H9 (cell line): ENCODE data around the gene SLC22A17. TPM values are rescaled to one million over a fixed set of nuclear protein-coding genes. Genes with fewer than 3 reads are reported as not detected.

Experiments
- DNase-seq: peaks from one replicate; pipeline ENCODE4 v3.0.0-alpha.2; 2017
- H2AFZ ChIP-seq: one replicate; pipeline ENCODE4 v1.6.1; 2013; ENCODE audit warnings: mild to moderate bottlenecking, low read length, control low read depth, moderate library complexity
- H2AK5ac ChIP-seq: 2 replicates; pipeline ENCODE4 v1.6.1; 2013; ENCODE audit warnings: low read length, control low read depth, mixed read lengths; ENCODE audit not compliant: insufficient read length
- H2BK120ac ChIP-seq: one replicate; pipeline ENCODE4 v1.6.1; 2013; ENCODE audit warnings: low read depth, mild to moderate bottlenecking, low read length, control low read depth, inconsistent platforms; ENCODE audit not compliant: poor library complexity, severe bottlenecking
- H2BK12ac ChIP-seq: 2 replicates; pipeline ENCODE4 v1.6.1; 2013; ENCODE audit warnings: low read length, control low read depth, mixed read lengths, low read depth; ENCODE audit not compliant: insufficient read length
- H2BK15ac ChIP-seq: 2 replicates; pipeline ENCODE4 v1.6.1; 2013; ENCODE audit warnings: low read depth, low read length, control low read depth
- H2BK20ac ChIP-seq: one replicate; pipeline ENCODE4 v1.6.1; 2013; ENCODE audit warnings: low read depth, mild to moderate bottlenecking, low read length, control low read depth, inconsistent platforms; ENCODE audit not compliant: poor library complexity, severe bottlenecking
- H2BK5ac ChIP-seq: 2 replicates; pipeline ENCODE4 v1.6.1; 2013; ENCODE audit warnings: low read length, control low read depth, mixed read lengths; ENCODE audit not compliant: insufficient read length
- H3K14ac ChIP-seq: 2 replicates; pipeline ENCODE4 v1.6.1; 2013; ENCODE audit warnings: low read length, control low read depth; ENCODE audit not compliant: insufficient read depth
- H3K18ac ChIP-seq: 2 replicates; pipeline ENCODE4 v1.6.1; 2013; ENCODE audit warnings: low read depth, mild to moderate bottlenecking, mixed read lengths, low read length, control low read depth; ENCODE audit not compliant: insufficient read length
- H3K23ac ChIP-seq: 2 replicates; pipeline ENCODE4 v1.6.1; 2013; ENCODE audit warnings: low read length, control low read depth, mixed read lengths, low read depth; ENCODE audit not compliant: insufficient read length
- H3K23me2 ChIP-seq: 2 replicates; pipeline ENCODE4 v1.6.1; 2013; ENCODE audit warnings: low read depth, mild to moderate bottlenecking, mixed read lengths, low read length, control low read depth; ENCODE audit not compliant: insufficient read length, poor library complexity, severe bottlenecking
- H3K27ac ChIP-seq: 2 replicates; pipeline ENCODE4 v1.5.1; 2013; ENCODE audit warnings: low read length, control low read depth, mixed read lengths, low read depth; ENCODE audit not compliant: insufficient read length
- H3K27me3 ChIP-seq: 2 replicates; pipeline ENCODE4 v1.6.1; 2013; ENCODE audit warnings: low read length, control low read depth, inconsistent platforms; ENCODE audit not compliant: insufficient read depth
- H3K4ac ChIP-seq: 2 replicates; pipeline ENCODE4 v1.6.1; 2013; ENCODE audit warnings: low read depth, mild to moderate bottlenecking, control low read depth, inconsistent platforms, low read length, moderate library complexity
- H3K4me1 ChIP-seq: 2 replicates; pipeline ENCODE4 v1.6.1; 2013; ENCODE audit warnings: low read length, control low read depth, inconsistent platforms; ENCODE audit not compliant: insufficient read depth
- H3K4me2 ChIP-seq: 2 replicates; pipeline ENCODE4 v1.6.1; 2013; ENCODE audit warnings: low read length, control low read depth, mixed read lengths; ENCODE audit not compliant: insufficient read length, insufficient read depth
- H3K56ac ChIP-seq: 2 replicates; pipeline ENCODE4 v1.6.1; 2013; ENCODE audit warnings: low read depth, mild to moderate bottlenecking, mixed read lengths, low read length, control low read depth; ENCODE audit not compliant: insufficient read length
- H3K79me1 ChIP-seq: 2 replicates; pipeline ENCODE4 v1.6.1; 2013; ENCODE audit warnings: low read depth, mild to moderate bottlenecking, moderate library complexity, low read length, control low read depth, inconsistent platforms; ENCODE audit not compliant: insufficient read depth, poor library complexity, severe bottlenecking
- H3K79me2 ChIP-seq: 2 replicates; pipeline ENCODE4 v1.6.1; 2013; ENCODE audit warnings: low read length, control low read depth, inconsistent platforms; ENCODE audit not compliant: insufficient read depth
- H3K9ac ChIP-seq: 2 replicates; pipeline ENCODE4 v1.6.1; 2013; ENCODE audit warnings: low read length, control low read depth, mixed read lengths; ENCODE audit not compliant: insufficient read length; ENCODE audit errors: extremely low read depth
- H3K9me3 ChIP-seq: one replicate; pipeline ENCODE4 v1.6.1; 2013; ENCODE audit warnings: low read depth, low read length, inconsistent platforms; ENCODE audit not compliant: control insufficient read depth
- H3T11ph ChIP-seq: one replicate; pipeline ENCODE4 v1.6.1; 2013; ENCODE audit warnings: mild to moderate bottlenecking, low read length, control low read depth, inconsistent platforms
- H4K20me1 ChIP-seq: one replicate; pipeline ENCODE4 v1.6.1; 2013; ENCODE audit not compliant: control insufficient read depth, insufficient read length, insufficient read depth
- H4K5ac ChIP-seq: 2 replicates; pipeline ENCODE4 v1.6.1; 2013; ENCODE audit warnings: low read depth, mild to moderate bottlenecking, mixed read lengths, low read length, control low read depth; ENCODE audit not compliant: insufficient read length
- H4K8ac ChIP-seq: replicated peaks from 2 replicates; pipeline ENCODE4 v1.6.1; 2013; ENCODE audit warnings: low read length, control low read depth, mixed read lengths, low read depth; ENCODE audit not compliant: insufficient read length
- H4K91ac ChIP-seq: 2 replicates; pipeline ENCODE4 v1.6.1; 2013; ENCODE audit warnings: low read depth, mild to moderate bottlenecking, moderate library complexity, mixed read lengths, low read length, control low read depth; ENCODE audit not compliant: insufficient read length
- H3K27ac Mint-ChIP-seq, 3 experiments: 2 replicates in 2 of 3; 3 replicates in 1 of 3; pipeline ENCODE4 v1.8.0; 2020 to 2021; ENCODE audit warnings: mixed read lengths in 3 of 3, mild to moderate bottlenecking in 1 of 3, moderate library complexity in 1 of 3
- H3K27me3 Mint-ChIP-seq: 2 replicates; pipeline ENCODE4 v1.8.0; 2021; ENCODE audit warnings: low read depth, mild to moderate bottlenecking, moderate library complexity, mixed read lengths
- H3K36me3 Mint-ChIP-seq, 3 experiments: 2 replicates in 2 of 3; 3 replicates in 1 of 3; pipeline ENCODE4 v1.8.0; 2020 to 2021; ENCODE audit warnings: low read depth in 3 of 3, mixed read lengths in 3 of 3; ENCODE audit not compliant: insufficient read depth in 1 of 3
- H3K4me1 Mint-ChIP-seq, 2 experiments: 2 replicates each; pipeline ENCODE4 v1.8.0; 2020; ENCODE audit warnings: mixed read lengths in 2 of 2
- H3K4me3 Mint-ChIP-seq, 2 experiments: 2 replicates in 1 of 2; 3 replicates in 1 of 2; pipeline ENCODE4 v1.8.0; 2020 to 2021; ENCODE audit warnings: mild to moderate bottlenecking in 2 of 2, mixed read lengths in 2 of 2, moderate library complexity in 1 of 2
- H3K9me3 Mint-ChIP-seq, 2 experiments: 2 replicates in 1 of 2; 3 replicates in 1 of 2; pipeline ENCODE4 v1.8.0; 2020; ENCODE audit warnings: mild to moderate bottlenecking in 2 of 2, mixed read lengths in 2 of 2, moderate library complexity in 1 of 2
- WGBS: extraction: QIAGEN DNeasy Blood & Tissue Kit; methylation state at CpG from one replicate; pipeline ENCODE4 v1.1.7; 2013; ENCODE audit warnings: missing lambda C conversion rate, low lambda C conversion rate, mixed read lengths; ENCODE audit not compliant: insufficient read length; ENCODE audit errors: extremely low coverage; 5-methylcytosine and 5-hydroxymethylcytosine counted together
- total RNA-seq: library from RNA; stranded (reverse); gene quantifications from 2 replicates; pipeline ENCODE4 v1.2.1, GENCODE V29; 2021
- TF ChIP-seq, protein P1 (sequence below): fragments of 200-600 bp; sonication (generic); conservative IDR thresholded peaks from 3 replicates; pipeline ENCODE4 v1.8.0; 2021; ENCODE audit warnings: antibody characterized with exemption, mild to moderate bottlenecking

Gene SLC22A17
- total RNA-seq, 1 experiment from 2014 or later: 33.0 TPM

DNA sequence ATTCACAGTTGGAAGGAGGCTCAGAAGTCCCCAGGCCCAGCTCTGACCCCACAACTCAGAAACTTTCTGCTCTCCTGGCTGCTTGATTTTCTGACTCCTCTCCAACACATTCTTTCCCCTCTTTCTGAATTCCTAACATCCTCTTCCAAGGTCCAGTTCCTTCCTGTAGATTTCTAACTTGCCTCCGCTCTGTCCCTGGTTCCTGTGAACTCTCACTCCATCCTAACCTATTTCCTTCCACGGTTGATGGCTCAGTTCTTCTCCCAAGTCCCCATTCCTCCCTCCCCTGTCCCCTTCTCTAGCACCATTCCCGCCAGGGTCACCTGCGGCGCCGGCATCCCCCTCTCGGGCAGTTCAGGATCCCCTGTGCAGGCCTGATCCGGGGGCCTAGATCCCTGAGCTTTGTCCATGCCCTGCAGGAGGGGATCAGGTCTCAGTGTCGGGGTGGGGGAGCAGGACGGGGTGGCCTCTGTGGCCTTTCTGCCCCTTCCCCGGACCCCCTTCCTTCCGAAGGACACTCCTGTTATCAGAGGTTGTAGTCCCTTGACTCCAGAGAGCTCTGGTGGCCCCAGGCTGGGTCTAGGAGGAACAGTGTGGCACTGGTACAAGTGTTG lies 6.0 kb upstream of the SLC22A17 start:
- Histone ChIP-seq H3K27me3 (no peaks in the 10 kb centered on the region; the same call in 1 of the 2 replicates), H2BK20ac (no peak overlapping the region), H3K4ac (no peak overlapping the region), H3K23me2 (no peaks in the 10 kb centered on the region), H3K79me1 (no peaks in the 10 kb centered on the region), H3K9me3 (no peaks in the 10 kb centered on the region), H4K20me1 (no peaks in the 10 kb centered on the region), H2AFZ (no peak overlapping the region), H2AK5ac (no peak overlapping the region), H2BK5ac (no peak overlapping the region), H2BK12ac (no peak overlapping the region), H3K4me2 (no peak overlapping the region), H3T11ph (no peak overlapping the region), H3K18ac (no peak overlapping the region), H3K79me2 (no peaks in the 10 kb centered on the region), H3K14ac (no peak overlapping the region), H3K23ac (no peak overlapping the region), H4K8ac (no peak overlapping the region), H2BK120ac (no peak overlapping the region), H4K91ac (no peak overlapping the region), H2BK15ac (no peak overlapping the region), H3K56ac (no peak overlapping the region), H4K5ac (no peak overlapping the region), H3K9ac (no peak overlapping the region), H3K27ac (no peak overlapping the region), H3K4me1 (no peaks in the 10 kb centered on the region)
- Mint-ChIP-seq H3K9me3 (no peaks in the 10 kb centered on the region), H3K27me3 (peaks cover 15% of the 10 kb centered on the region), H3K36me3 (peaks cover 18 to 58% (median 43%) of the 10 kb centered on the region in 3 experiments), H3K4me3 (no peak overlapping the region), H3K27ac (peak overlapping the region in 1 of 3 experiments; percentile 67; a peak in 2 of 7 replicates), H3K4me1 (peaks cover 15 to 18% of the 10 kb centered on the region in 2 experiments)
- TF ChIP-seq, protein P1, sequence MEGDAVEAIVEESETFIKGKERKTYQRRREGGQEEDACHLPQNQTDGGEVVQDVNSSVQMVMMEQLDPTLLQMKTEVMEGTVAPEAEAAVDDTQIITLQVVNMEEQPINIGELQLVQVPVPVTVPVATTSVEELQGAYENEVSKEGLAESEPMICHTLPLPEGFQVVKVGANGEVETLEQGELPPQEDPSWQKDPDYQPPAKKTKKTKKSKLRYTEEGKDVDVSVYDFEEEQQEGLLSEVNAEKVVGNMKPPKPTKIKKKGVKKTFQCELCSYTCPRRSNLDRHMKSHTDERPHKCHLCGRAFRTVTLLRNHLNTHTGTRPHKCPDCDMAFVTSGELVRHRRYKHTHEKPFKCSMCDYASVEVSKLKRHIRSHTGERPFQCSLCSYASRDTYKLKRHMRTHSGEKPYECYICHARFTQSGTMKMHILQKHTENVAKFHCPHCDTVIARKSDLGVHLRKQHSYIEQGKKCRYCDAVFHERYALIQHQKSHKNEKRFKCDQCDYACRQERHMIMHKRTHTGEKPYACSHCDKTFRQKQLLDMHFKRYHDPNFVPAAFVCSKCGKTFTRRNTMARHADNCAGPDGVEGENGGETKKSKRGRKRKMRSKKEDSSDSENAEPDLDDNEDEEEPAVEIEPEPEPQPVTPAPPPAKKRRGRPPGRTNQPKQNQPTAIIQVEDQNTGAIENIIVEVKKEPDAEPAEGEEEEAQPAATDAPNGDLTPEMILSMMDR: no peak
- WGBS: no CpG with 5 or more reads among the region's 12 CpGs
- DNase-seq: peak; percentile 13
